SH-SY5Y (cell line): Measurements from ENCODE around the gene TCEAL8.

Experiments
- GATA2 ChIP-seq: IDR thresholded peaks from 2 replicates; pipeline ENCODE4 v1.6.1; 2011; ENCODE audit warnings: mild to moderate bottlenecking, low read depth, low read length
- GATA3 ChIP-seq: IDR thresholded peaks from 2 replicates; pipeline ENCODE4 v1.6.1; 2011; ENCODE audit warnings: low read depth, mild to moderate bottlenecking, low read length, moderate library complexity

- no peak for TF ChIP-seq GATA2
- TF ChIP-seq GATA3, result no peak
These were observed 1.3 kb downstream of the TCEAL8 start for GRCh38 chrX:103253608-103254007.
